ENCODE results near the gene SLC5A5. TPM values are rescaled to one million over a fixed set of nuclear protein-coding genes. Genes with fewer than 3 reads are reported as not detected.

The SLC5A5 gene
- total RNA-seq, 2 experiments from 2014 or later: 1.5 to 1.8 TPM

Other genes with a start within 250 kb of the SLC5A5 start
- under 1 TPM; 0.03 TPM for gene UNC13A, start 183.6 kb upstream of the SLC5A5 start, total RNA-seq
- gene MAP1S, start 152.5 kb upstream of the SLC5A5 start, total RNA-seq: 10 to 100 TPM; 79.0 to 83.8 TPM
- 10 to 100 TPM; 55.0 to 58.1 TPM for gene FCHO1, start 120.5 kb upstream of the SLC5A5 start, total RNA-seq
- gene B3GNT3, start 76.8 kb upstream of the SLC5A5 start, total RNA-seq: under 1 TPM in 1 of 2 experiments, not detected in 1; 0.13 TPM
- 1 to 10 TPM; 5.0 to 6.4 TPM for gene INSL3, start 50.4 kb upstream of the SLC5A5 start, total RNA-seq
- 100 to 1,000 TPM; 125 to 127 TPM for gene JAK3, start 24.0 kb upstream of the SLC5A5 start, total RNA-seq
- gene RPL18A, start 12.0 kb upstream of the SLC5A5 start, total RNA-seq: 1,000 to 10,000 TPM; 2,078 to 2,184 TPM
- 10 to 100 TPM; 85.8 to 88.0 TPM for gene CCDC124, start 61.1 kb downstream of the SLC5A5 start, total RNA-seq
- gene KCNN1, start 95.2 kb downstream of the SLC5A5 start, total RNA-seq: not detected
- gene ARRDC2, start 136.2 kb downstream of the SLC5A5 start, total RNA-seq: 10 to 100 TPM; 33.8 to 34.2 TPM
- gene IL12RB1, start 215.0 kb downstream of the SLC5A5 start, total RNA-seq: 10 to 100 TPM; 75.2 to 78.6 TPM
- gene MAST3, start 225.8 kb downstream of the SLC5A5 start, total RNA-seq: 10 to 100 TPM; 22.9 to 25.1 TPM